Caki2 (cell line): ENCODE measurements around the gene AKR1B15. TPM values are rescaled to one million over a fixed set of nuclear protein-coding genes. Genes with fewer than 3 reads are reported as not detected.

Source experiments
- DNase-seq: peaks from one replicate; pipeline ENCODE4 v3.0.0-alpha.2; 2015; ENCODE audit warnings: low read depth
- in situ Hi-C: cut with HindIII; loops from 2 replicates; pipeline ENCODE4 v1.10.0; 2016; ENCODE audit warnings: low sequenced_read_pairs, low pct_unique_long_range_greater_than_20kb, mixed read lengths
- total RNA-seq: library from RNA; depleted of rRNA; stranded (reverse); fragments of >200 nt; shearing (Covaris generic); gene quantifications from 2 replicates; pipeline ENCODE4 v1.2.3, GENCODE V29; 2014; ENCODE audit warnings: low replicate concordance

The AKR1B15 gene
- total RNA-seq, 1 experiment from 2014 or later = 4.3 TPM

- DNase-seq = peak; percentile 90
- in situ Hi-C loops = no loop called here
These were observed 44.9 kb downstream of the AKR1B15 start for GRCh38 chr7:134593530-134594392.

- no peak for DNase-seq
- in situ Hi-C loops = no loop called here
These were observed 46.0 kb downstream of the AKR1B15 start for GRCh38 chr7:134594877-134595276.

DNA sequence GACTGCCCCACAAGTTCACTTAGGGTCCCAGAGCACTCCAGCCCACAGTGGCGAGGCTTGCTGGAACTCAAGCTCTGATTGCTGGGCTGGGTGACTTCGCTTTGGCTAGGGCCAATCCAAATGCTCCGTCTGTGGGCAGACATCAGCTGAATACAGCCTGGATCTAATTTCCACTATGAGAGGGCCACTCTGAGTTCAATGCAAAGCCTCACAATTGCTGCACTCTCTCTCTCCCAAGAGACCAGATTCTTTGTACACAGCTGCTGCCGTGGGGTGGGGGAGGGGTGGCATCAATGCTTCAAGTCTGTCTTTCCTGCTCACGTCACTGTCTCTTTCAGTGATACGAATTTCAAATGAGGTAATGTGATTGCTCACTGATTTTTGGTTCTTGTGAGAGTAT is 50.5 kb downstream of the AKR1B15 start:
- in situ Hi-C loops = no loop called here
- DNase-seq = no peak

DNA sequence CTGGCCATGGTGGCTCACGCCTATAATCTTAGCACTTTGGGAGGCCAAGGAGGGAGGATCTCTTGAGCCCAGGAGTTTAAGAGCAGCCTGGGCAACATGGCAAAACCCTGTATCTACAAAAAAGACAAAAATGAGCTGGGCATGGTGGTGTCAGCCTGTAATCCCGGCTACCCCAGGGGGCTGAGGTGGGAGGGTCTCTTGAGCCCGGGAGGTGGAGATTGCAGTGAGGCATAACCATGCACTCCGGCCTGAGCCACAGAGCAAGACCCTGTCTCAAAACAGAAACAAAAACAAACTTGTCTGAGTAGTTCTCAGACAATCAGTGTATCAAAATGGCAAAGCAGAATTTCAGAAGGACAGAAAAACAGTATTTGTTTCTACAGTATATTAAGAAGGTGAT is 52.5 kb downstream of the AKR1B15 start:
- in situ Hi-C loops = loop anchor here (10.0 kb wide), 1 partner anchor 57 kb away; the partner anchor contains the start of gene AKR1B15
- no peak for DNase-seq

DNA sequence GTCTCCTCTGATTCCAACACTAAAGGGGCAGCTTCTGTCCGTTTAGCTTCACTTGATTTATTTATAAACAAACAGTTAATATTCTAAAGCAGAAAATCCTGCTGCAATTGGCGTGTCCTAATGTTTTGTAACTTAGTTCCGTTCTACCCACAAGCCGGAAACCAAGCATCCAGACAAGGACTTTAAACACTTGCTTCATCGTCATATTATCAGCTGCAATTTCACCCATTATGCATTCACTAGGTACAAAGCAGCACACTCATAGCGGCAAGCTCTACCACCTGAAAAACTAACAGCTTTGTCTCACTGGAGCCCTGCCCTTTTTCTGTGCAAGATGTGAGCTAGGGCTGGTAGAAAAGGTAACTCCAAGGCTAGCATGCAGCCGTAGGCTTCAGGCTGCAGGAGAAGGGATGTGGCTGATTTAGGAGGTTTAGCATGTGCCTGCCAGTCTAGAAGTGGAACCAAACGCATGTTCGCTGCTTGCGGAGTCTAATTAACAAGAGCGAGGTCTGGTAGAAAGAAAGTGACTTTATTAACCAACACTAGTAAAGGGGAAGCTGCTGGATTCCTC is 54.1 kb downstream of the AKR1B15 start:
- in situ Hi-C loops = loop anchor here (10.0 kb wide), 1 partner anchor 58 kb away; the partner anchor contains the start of gene AKR1B15
- no peak for DNase-seq

GRCh38 chr7:134605978-134606923 is 57.3 kb downstream of the AKR1B15 start:
- DNase-seq = peak; percentile 59
- in situ Hi-C loops = loop anchor here (10.0 kb wide), 1 partner anchor 61 kb away; the partner anchor contains the start of gene AKR1B15

GRCh38 chr7:134611611-134612151 is 62.8 kb downstream of the AKR1B15 start:
- in situ Hi-C loops = no loop called here
- DNase-seq = no peak

DNA sequence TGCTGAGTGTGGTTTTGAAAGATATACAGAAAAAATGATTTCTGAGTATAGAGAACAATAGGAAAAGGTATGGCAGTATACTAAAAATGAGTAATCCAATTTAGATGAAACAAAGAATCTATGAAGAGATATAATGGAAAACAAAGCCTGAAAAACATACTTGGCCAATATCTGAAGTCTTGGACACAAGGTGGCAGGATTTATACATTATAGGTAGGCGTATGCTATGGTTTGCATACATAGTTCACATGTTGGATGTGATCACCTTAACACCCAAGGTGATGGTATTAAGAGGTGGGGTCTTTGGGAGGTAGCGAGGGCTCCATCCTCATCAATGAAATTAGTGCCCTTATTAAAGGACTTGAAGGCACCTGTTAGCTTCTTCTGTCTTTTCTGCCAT is 63.3 kb downstream of the AKR1B15 start:
- in situ Hi-C loops = no loop called here
- no peak for DNase-seq

DNA sequence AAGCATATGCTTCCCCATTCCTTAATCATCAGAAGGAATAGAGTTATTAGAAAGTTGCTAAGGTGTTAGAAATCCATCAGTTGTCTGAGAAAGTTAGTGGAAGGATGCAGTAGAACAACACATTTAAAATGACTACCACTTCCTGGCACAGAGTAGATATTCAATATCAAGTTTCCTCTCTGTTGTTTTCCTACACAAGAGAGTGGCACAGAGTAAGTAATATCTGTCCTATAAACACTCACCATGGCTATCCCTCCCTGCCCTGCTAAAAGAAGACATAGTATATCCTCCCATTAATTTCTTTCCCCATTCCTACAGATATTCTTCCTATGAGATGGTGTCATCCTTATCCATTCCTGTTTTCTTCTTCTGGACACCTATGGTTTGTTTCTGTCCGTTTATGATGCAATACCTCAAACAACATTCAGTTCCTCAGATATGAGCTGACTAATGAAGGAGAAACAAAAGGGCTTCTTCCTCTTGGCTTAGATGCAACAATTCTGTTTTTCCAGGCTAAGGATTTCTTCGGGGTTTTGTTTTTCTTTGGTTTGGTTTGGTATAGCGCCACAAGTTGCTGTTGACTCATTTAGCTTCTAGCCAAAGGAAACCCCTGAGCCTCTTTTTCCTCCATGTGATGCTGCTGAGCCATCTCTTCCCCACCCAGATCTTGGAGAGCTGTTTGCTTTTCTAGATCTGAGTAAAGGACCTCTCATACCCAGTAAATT is 64.9 kb downstream of the AKR1B15 start:
- peak; percentile 89 for DNase-seq
- in situ Hi-C loops = no loop called here

GRCh38 chr7:134616611-134617010 is 67.7 kb downstream of the AKR1B15 start:
- DNase-seq = no peak
- in situ Hi-C loops = no loop called here

GRCh38 chr7:134618756-134619530 is 70.0 kb downstream of the AKR1B15 start:
- no peak for DNase-seq
- in situ Hi-C loops = no loop called here

DNA sequence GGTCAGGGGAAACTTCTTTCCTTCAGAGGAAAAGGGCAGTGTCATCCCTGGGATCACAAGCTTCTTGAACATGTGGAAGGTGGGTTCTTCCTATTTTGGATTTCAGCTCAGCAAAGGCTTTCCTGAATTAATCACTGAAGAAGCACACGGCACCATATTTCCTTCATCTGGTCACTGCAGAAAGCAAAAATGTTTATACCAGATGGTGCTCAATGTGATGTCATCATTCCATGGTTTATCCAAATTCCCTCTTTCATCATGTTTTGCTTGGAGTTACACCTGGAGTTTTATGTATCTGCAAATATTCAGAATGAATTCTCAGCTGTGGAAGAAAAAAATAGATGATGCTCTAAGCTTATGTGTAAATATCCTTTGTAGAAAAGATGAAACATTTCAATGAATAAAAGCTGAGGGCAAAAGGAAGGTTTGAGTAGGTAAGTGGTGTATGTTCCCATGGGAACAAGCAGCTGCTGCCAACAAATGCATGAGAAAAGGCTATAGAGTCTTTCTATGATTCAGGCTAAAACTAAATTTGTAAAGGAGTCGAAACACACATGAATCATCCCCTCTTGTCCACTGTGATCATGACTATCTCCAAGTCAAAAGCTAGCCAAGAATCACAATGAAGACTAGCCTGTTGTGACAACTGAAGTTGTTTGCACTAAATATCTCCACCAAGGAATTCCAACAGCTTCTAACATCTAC is 70.9 kb downstream of the AKR1B15 start:
- in situ Hi-C loops = no loop called here
- DNase-seq = no peak

GRCh38 chr7:134622303-134622995 is 73.5 kb downstream of the AKR1B15 start:
- in situ Hi-C loops = no loop called here
- DNase-seq = no peak

- no peak for DNase-seq
- in situ Hi-C loops = no loop called here
These were observed 74.3 kb downstream of the AKR1B15 start for GRCh38 chr7:134623193-134623592.

- in situ Hi-C loops = no loop called here
These were observed 76.6 kb downstream of the AKR1B15 start for GRCh38 chr7:134625550-134625949.

More at GRCh38 chr7:134625550-134625949, 76.6 kb downstream of the AKR1B15 start:
- DNase-seq = no peak
